Liver (tissue), 3 donors: Measurements from ENCODE around the gene NRG2.

Source experiments
- ATF3 ChIP-seq: IDR thresholded peaks from 2 replicates; pipeline ENCODE4 v1.6.1; 2016; ENCODE audit warnings: antibody characterized with exemption
- CTCF ChIP-seq: fragments of 150-350 bp; IDR thresholded peaks from 2 replicates; pipeline ENCODE4 v1.5.1; 2017; ENCODE audit warnings: improper control_type of control experiment, low read depth, low read length; ENCODE audit not compliant: missing input control
- FOXA1 ChIP-seq: IDR thresholded peaks from 2 replicates; pipeline ENCODE4 v1.6.1; 2016; ENCODE audit warnings: antibody characterized with exemption
- GABPA ChIP-seq, 2 donors: IDR thresholded peaks in 1 of 2; conservative IDR thresholded peaks in 1 of 2; 2 replicates each; pipeline ENCODE4 v1.6.1; 2016; ENCODE audit warnings: antibody characterized with exemption in 2 of 2, mild to moderate bottlenecking in 1 of 2, moderate library complexity in 1 of 2
- HNF4A ChIP-seq, 2 donors: conservative IDR thresholded peaks; 2 replicates each; pipeline ENCODE4 v1.6.1; 2016; ENCODE audit warnings: antibody characterized with exemption in 2 of 2, mild to moderate bottlenecking in 2 of 2
- JUND ChIP-seq, 2 donors: IDR thresholded peaks; 2 replicates each; pipeline ENCODE4 v1.6.1; 2016; ENCODE audit warnings: antibody characterized with exemption in 2 of 2
- RAD21 ChIP-seq, 2 donors: IDR thresholded peaks; 2 replicates each; pipeline ENCODE4 v1.6.1; 2016; ENCODE audit warnings: antibody characterized with exemption in 2 of 2, mild to moderate bottlenecking in 2 of 2
- YY1 ChIP-seq: IDR thresholded peaks from 2 replicates; pipeline ENCODE4 v1.6.1; 2016; ENCODE audit warnings: antibody characterized with exemption, mild to moderate bottlenecking
- ZBTB33 ChIP-seq: IDR thresholded peaks from 2 replicates; pipeline ENCODE4 v1.6.1; 2016; ENCODE audit warnings: antibody characterized with exemption
- donor health status: healthy.
- donor health status: healthy.

GRCh38 chr5:139956342-139956741 lies 86.8 kb downstream of the NRG2 start:
- TF ChIP-seq YY1 (no peak), CTCF (no peak), ZBTB33 (no peak), ATF3 (no peak), JUND (IDR thresholded peaks at IDR 0.05) (no peak), HNF4A (conservative IDR thresholded peaks at IDR 0.05) (no peak), GABPA (IDR thresholded peaks at IDR 0.05 in 1 of 2, conservative IDR thresholded peaks at IDR 0.05 in 1 of 2) (no peak), FOXA1 (no peak), RAD21 (IDR thresholded peaks at IDR 0.05) (no peak)
